Adrenal gland (tissue), 12 donors: ENCODE data around the gene ORC4. TPM values are rescaled to one million over a fixed set of nuclear protein-coding genes. Genes with fewer than 3 reads are reported as not detected.

Experiments used
- DNase-seq, 7 donors: peaks; one replicate each; pipeline ENCODE4 v3.0.0-alpha.2; 2019 to 2020
- H3K27ac ChIP-seq, 5 donors: fragments of 200-600 bp; sonication (generic) in 4 of 5; 1 replicate in 3 of 5; 2 replicates in 2 of 5; pipeline versions ENCODE4 v1.5.1 to v1.8.0; 2016 to 2020; ENCODE audit warnings: mild to moderate bottlenecking in 1 of 5
- H3K27me3 ChIP-seq: fragments of 200-600 bp; 2 replicates; pipeline ENCODE4 v1.8.0; 2021
- H3K36me3 ChIP-seq, 2 donors: fragments of 200-600 bp; replicated peaks in 1 of 2; 1 replicate in 1 of 2; 2 replicates in 1 of 2; pipeline versions ENCODE4 v1.5.1 to v1.8.0; 2018 to 2022
- H3K4me1 ChIP-seq, 2 donors: fragments of 200-600 bp; replicated peaks in 1 of 2; 1 replicate in 1 of 2; 2 replicates in 1 of 2; pipeline versions ENCODE4 v1.5.1 to v1.8.0; 2018 to 2021
- H3K4me3 ChIP-seq, 4 donors: fragments of 200-600 bp; sonication (generic) in 3 of 4; one replicate each; pipeline ENCODE4 v1.5.1; 2016 to 2018
- H3K9me3 ChIP-seq, 3 donors: fragments of 200-600 bp; sonication (generic) in 1 of 3; replicated peaks in 1 of 3; 1 replicate in 2 of 3; 2 replicates in 1 of 3; pipeline versions ENCODE4 v1.5.1 to v1.8.0; 2016 to 2021
- POLR2A ChIP-seq, 2 donors: fragments of 450-650 bp; IDR thresholded peaks; one replicate each; pipeline ENCODE4 v1.6.1; 2017; ENCODE audit warnings: antibody characterized with exemption in 2 of 2, mild to moderate bottlenecking in 2 of 2, moderate library complexity in 1 of 2
- WGBS, 4 donors: extraction: QIAGEN DNeasy Blood & Tissue Kit in 2 of 4; methylation state at CpG; one replicate each; pipeline versions ENCODE4 v1.1.5 to v1.1.7; 2013 to 2017; 5-methylcytosine and 5-hydroxymethylcytosine counted together
- intact Hi-C, 2 donors: fragments of 100-400 bp; cut with DNase I; formaldehyde crosslinking; loops; one replicate each; pipeline versions ENCODE4 v1.14.1 to v1.15.0; 2022 to 2023
- polyA plus RNA-seq, 3 donors: library from polyadenylated mRNA; stranded (reverse); fragments of 200-250 nt in 2 of 3; fragments of 350-450 nt in 1 of 3; fragmentation: Illumina TruSeq in 1 of 3; extraction: RNeasy Lipid Tissue Mini Kit (QIAGEN cat#74804) in 1 of 3; gene quantifications; one replicate each; pipeline ENCODE4 v1.2.3, GENCODE V29; 2013 to 2014
- total RNA-seq, 9 donors: library from RNA; depleted of rRNA in 4 of 9; stranded (reverse); fragments of >200 nt in 4 of 9; fragments of 120-200 nt in 1 of 9; fragmentation: NEBNext Ultra II Directional in 1 of 9; extraction: Animal tissue kit (Norgen Biotek cat#: 25700) in 1 of 9; gene quantifications; one replicate each; pipeline versions ENCODE4 v1.1.0 to v1.2.4, GENCODE V29; 2013 to 2023
- TF ChIP-seq, protein P1 (sequence below), 6 experiments: fragments of 450-650 bp in 4 of 6; fragments of 200-600 bp in 2 of 6; sonication (generic) in 1 of 6; IDR thresholded peaks; 1 replicate in 5 of 6; 2 replicates in 1 of 6; pipeline versions ENCODE4 v1.5.1 to v1.8.0; 2016 to 2021; ENCODE audit warnings: antibody characterized with exemption in 6 of 6, mild to moderate bottlenecking in 2 of 6, moderate library complexity in 1 of 6
- donor health status: healthy with polysubstance abuse.
- donor health status: Bipolar disorder and iron deficiency.
- donor health status: DM: yes; HTN: yes; CAD: no.
- donor health status: DM: no; HTN: no; CAD: no.
- donor health status: DM: no; HTN: no; CAD: no.
- donor health status: DM: yes; HTN: yes; CAD: no.

Gene ORC4
- total and polyA plus RNA-seq, 12 donors, result 7.5 to 87.7 (median 33.4) TPM

- no peak for DNase-seq
- Histone ChIP-seq H3K36me3 (no peaks in the 10 kb centered on the region), H3K4me1 (peaks cover 0 to 8% of the 10 kb centered on the region in 2 donors), H3K4me3 (no peak overlapping the region), H3K27ac (no peak overlapping the region), H3K27me3 (no peaks in the 10 kb centered on the region), H3K9me3 (no peaks in the 10 kb centered on the region)
- WGBS, 4 donors, result 87 to 95% (median 93%) methylated on average over 2 of the region's 2 CpGs
- intact Hi-C loops, result no loop called here
- TF ChIP-seq POLR2A (IDR thresholded peaks at IDR 0.05), result no peak
- TF ChIP-seq, protein P1, sequence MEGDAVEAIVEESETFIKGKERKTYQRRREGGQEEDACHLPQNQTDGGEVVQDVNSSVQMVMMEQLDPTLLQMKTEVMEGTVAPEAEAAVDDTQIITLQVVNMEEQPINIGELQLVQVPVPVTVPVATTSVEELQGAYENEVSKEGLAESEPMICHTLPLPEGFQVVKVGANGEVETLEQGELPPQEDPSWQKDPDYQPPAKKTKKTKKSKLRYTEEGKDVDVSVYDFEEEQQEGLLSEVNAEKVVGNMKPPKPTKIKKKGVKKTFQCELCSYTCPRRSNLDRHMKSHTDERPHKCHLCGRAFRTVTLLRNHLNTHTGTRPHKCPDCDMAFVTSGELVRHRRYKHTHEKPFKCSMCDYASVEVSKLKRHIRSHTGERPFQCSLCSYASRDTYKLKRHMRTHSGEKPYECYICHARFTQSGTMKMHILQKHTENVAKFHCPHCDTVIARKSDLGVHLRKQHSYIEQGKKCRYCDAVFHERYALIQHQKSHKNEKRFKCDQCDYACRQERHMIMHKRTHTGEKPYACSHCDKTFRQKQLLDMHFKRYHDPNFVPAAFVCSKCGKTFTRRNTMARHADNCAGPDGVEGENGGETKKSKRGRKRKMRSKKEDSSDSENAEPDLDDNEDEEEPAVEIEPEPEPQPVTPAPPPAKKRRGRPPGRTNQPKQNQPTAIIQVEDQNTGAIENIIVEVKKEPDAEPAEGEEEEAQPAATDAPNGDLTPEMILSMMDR (IDR thresholded peaks at IDR 0.05), result no peak
Observed at GRCh38 chr2:147909178-147909577, 111.4 kb downstream of the ORC4 start.

DNA sequence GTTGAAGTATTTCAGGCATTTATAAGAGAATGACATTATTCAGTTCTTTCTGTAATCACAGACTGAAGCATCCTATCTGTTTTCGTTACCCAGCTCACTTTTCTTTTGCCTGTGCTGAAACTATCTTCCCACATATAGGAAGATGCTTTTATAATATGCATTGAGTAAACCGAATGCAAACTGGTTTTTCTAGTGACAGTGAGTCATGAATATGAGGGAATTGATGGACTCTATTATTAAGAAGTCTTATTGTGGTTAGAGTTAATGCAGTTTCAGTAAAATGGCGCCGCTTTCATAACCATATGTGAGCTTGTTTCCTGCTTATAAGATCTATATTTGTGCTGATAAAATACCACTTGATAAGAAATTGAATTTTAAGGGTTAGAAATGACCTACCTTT is 116.5 kb downstream of the ORC4 start:
- Histone ChIP-seq H3K27me3 (no peaks in the 10 kb centered on the region), H3K36me3 (no peaks in the 10 kb centered on the region), H3K4me1 (no peaks in the 10 kb centered on the region), H3K27ac (no peak overlapping the region), H3K9me3 (no peaks in the 10 kb centered on the region), H3K4me3 (no peak overlapping the region)
- 92 to 98% (median 93%) methylated on average over 4 of the region's 4 CpGs for WGBS, 4 donors
- TF ChIP-seq POLR2A (IDR thresholded peaks at IDR 0.05), result no peak
- TF ChIP-seq, protein P1 (IDR thresholded peaks at IDR 0.05), result no peak
- DNase-seq, result no peak
- intact Hi-C loops, result no loop called here

- H3K27ac ChIP-seq, result no peak overlapping the region
- 69 to 80% (median 76%) methylated on average over 3 of the region's 3 CpGs for WGBS, 4 donors
- peaks cover 5 to 33% of the 10 kb centered on the region in 2 donors for H3K4me1 ChIP-seq
- no peaks in the 10 kb centered on the region for H3K9me3 ChIP-seq
- no peak overlapping the region for H3K4me3 ChIP-seq
- no peaks in the 10 kb centered on the region for H3K27me3 ChIP-seq
- TF ChIP-seq, protein P1 (IDR thresholded peaks at IDR 0.05), result no peak
- no peak for TF ChIP-seq POLR2A (IDR thresholded peaks at IDR 0.05)
- intact Hi-C loops, result no loop called here
- no peak for DNase-seq
- H3K36me3 ChIP-seq, result no peaks in the 10 kb centered on the region
Observed at GRCh38 chr2:147888680-147889079, 131.9 kb downstream of the ORC4 start.

DNA sequence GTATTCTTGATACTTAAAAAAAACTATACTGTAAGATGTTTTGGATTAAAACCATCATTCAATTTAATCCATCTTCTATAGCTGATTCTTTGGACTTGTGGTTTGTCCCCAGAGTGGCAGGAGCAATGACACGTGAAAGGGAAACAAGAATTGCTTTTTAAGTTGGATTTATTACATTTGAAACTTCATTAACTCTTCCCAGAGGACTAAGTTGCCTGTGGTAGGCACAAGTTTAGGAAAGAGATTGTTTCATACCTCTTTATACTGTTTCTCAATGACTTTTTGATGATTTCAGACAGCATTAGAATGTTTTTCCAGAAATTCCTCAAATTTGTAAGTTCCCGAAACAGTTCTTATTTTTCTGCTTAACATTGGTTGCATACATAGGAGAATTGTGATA is 134.4 kb downstream of the ORC4 start:
- Histone ChIP-seq H3K4me3 (no peak overlapping the region), H3K4me1 (peaks cover 0 to 21% of the 10 kb centered on the region in 2 donors), H3K9me3 (no peaks in the 10 kb centered on the region), H3K27ac (no peak overlapping the region), H3K27me3 (no peaks in the 10 kb centered on the region), H3K36me3 (no peaks in the 10 kb centered on the region)
- no peak for DNase-seq
- intact Hi-C loops, result no loop called here
- WGBS, 4 donors, result 75 to 89% (median 78%) methylated on average over 2 of the region's 2 CpGs
- TF ChIP-seq, protein P1 (IDR thresholded peaks at IDR 0.05), result no peak
- no peak for TF ChIP-seq POLR2A (IDR thresholded peaks at IDR 0.05)
